ENCODE measurements around the gene FMN1. TPM values are rescaled to one million over a fixed set of nuclear protein-coding genes. Genes with fewer than 3 reads are reported as not detected.

Gene FMN1
- total RNA-seq, 1 experiment from 2014 or later = 2.4 TPM

GRCh38 chr15:32878869-32879805, 315.4 kb downstream of the FMN1 start:
- Histone ChIP-seq H3K9me3 (ENCODE audit: low read length) (no peaks in the 10 kb centered on the region), H3K79me2 (ENCODE audit: low read length) (no peaks in the 10 kb centered on the region), H3K4me1 (ENCODE audit: insufficient read depth, low read length) (peaks cover 29% of the 10 kb centered on the region), H3K27me3 (ENCODE audit: low read length) (no peaks in the 10 kb centered on the region), H3K27ac (ENCODE audit: low read length) (no peak overlapping the region), H2AFZ (ENCODE audit: low read length) (no peak overlapping the region), H3K4me2 (ENCODE audit: low read length) (no peak overlapping the region), H3K4me3 (ENCODE audit: low read length) (no peak overlapping the region), H3K9me2 (replicated peaks; ENCODE audit: low read length) (no peaks in the 10 kb centered on the region), H3F3A (ENCODE audit: low read length, unreplicated experiment) (no peaks in the 10 kb centered on the region), H3K36me3 (ENCODE audit: low read depth, low read length) (no peaks in the 10 kb centered on the region), H4K20me1 (ENCODE audit: low read length) (no peaks in the 10 kb centered on the region), H3K9ac (ENCODE audit: low read length) (no peak overlapping the region)
- POLR2A ChIA-PET (ENCODE audit: unreplicated experiment) = no interaction called here
- no peak for ATAC-seq
- no TSS peak for BruUV-seq (replicated peaks)
- CTCF ChIA-PET = no interaction called here
- DNase-seq = no peak
- intact Hi-C loops (cut with micrococcal nuclease) = no loop called here
- TF ChIP-seq EZH2 (IDR thresholded peaks at IDR 0.05; ENCODE audit: low read length, unreplicated experiment) = no peak
- TF ChIP-seq, protein P1, sequence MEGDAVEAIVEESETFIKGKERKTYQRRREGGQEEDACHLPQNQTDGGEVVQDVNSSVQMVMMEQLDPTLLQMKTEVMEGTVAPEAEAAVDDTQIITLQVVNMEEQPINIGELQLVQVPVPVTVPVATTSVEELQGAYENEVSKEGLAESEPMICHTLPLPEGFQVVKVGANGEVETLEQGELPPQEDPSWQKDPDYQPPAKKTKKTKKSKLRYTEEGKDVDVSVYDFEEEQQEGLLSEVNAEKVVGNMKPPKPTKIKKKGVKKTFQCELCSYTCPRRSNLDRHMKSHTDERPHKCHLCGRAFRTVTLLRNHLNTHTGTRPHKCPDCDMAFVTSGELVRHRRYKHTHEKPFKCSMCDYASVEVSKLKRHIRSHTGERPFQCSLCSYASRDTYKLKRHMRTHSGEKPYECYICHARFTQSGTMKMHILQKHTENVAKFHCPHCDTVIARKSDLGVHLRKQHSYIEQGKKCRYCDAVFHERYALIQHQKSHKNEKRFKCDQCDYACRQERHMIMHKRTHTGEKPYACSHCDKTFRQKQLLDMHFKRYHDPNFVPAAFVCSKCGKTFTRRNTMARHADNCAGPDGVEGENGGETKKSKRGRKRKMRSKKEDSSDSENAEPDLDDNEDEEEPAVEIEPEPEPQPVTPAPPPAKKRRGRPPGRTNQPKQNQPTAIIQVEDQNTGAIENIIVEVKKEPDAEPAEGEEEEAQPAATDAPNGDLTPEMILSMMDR (conservative IDR thresholded peaks at IDR 0.05; ENCODE audit: low read depth, low read length) = no peak
- no peak for TF ChIP-seq EZH2phosphoT487 (IDR thresholded peaks at IDR 0.05; ENCODE audit: borderline replicate concordance, low read length)

GRCh38 chr15:32878342-32878741, 316.2 kb downstream of the FMN1 start:
- CTCF ChIA-PET = no interaction called here
- H3K27ac ChIP-seq (ENCODE audit: low read length) = peak overlapping the region; percentile 74

More at GRCh38 chr15:32878342-32878741, 316.2 kb downstream of the FMN1 start:
- intact Hi-C loops (cut with micrococcal nuclease) = no loop called here
- Histone ChIP-seq H3K27me3 (ENCODE audit: low read length) (no peaks in the 10 kb centered on the region), H3K9me3 (ENCODE audit: low read length) (no peaks in the 10 kb centered on the region), H3K4me1 (ENCODE audit: insufficient read depth, low read length) (peaks cover 37% of the 10 kb centered on the region), H2AFZ (ENCODE audit: low read length) (no peak overlapping the region), H4K20me1 (ENCODE audit: low read length) (no peaks in the 10 kb centered on the region), H3K79me2 (ENCODE audit: low read length) (no peaks in the 10 kb centered on the region), H3F3A (ENCODE audit: low read length, unreplicated experiment) (no peaks in the 10 kb centered on the region), H3K4me3 (ENCODE audit: low read length) (no peak overlapping the region), H3K9ac (ENCODE audit: low read length) (peak overlapping the region; percentile 23; the same call in 1 of the 2 replicates), H3K36me3 (ENCODE audit: low read depth, low read length) (no peaks in the 10 kb centered on the region), H3K4me2 (ENCODE audit: low read length) (peak overlapping the region; percentile 15; the same call in 1 of the 2 replicates), H3K9me2 (replicated peaks; ENCODE audit: low read length) (no peaks in the 10 kb centered on the region)
- ATAC-seq (peak; percentile 69), DNase-seq (peak; percentile 59)
- TF ChIP-seq EZH2 (IDR thresholded peaks at IDR 0.05; ENCODE audit: low read length, unreplicated experiment) = no peak
- TF ChIP-seq, protein P1 (conservative IDR thresholded peaks at IDR 0.05; ENCODE audit: low read depth, low read length) = no peak
- no peak for TF ChIP-seq EZH2phosphoT487 (IDR thresholded peaks at IDR 0.05; ENCODE audit: borderline replicate concordance, low read length)
- POLR2A ChIA-PET (ENCODE audit: unreplicated experiment) = no interaction called here
- BruUV-seq (replicated peaks) = no TSS peak

All from PC-3 (cell line).